DND-41 (cell line): Measurements from ENCODE around the gene MRPL14.

Experiments used
- CTCF ChIP-seq: IDR thresholded peaks from 2 replicates; pipeline ENCODE4 v1.5.1; 2012; ENCODE audit warnings: borderline replicate concordance, low read length, moderate library complexity, mild to moderate bottlenecking; ENCODE audit not compliant: poor library complexity, severe bottlenecking; ENCODE audit errors: extremely low read depth
- EZH2 ChIP-seq: IDR thresholded peaks from 3 replicates; pipeline ENCODE4 v1.6.1; 2012; ENCODE audit warnings: borderline replicate concordance, low read depth, mild to moderate bottlenecking, moderate library complexity, low read length, inconsistent platforms; ENCODE audit not compliant: severe bottlenecking

GRCh38 chr6:44167567-44167966, 40.3 kb upstream of the MRPL14 start:
- TF ChIP-seq CTCF: no peak
- TF ChIP-seq EZH2: no peak
